Measurements from ENCODE around the gene ELOB.

GRCh38 chr16:2757344-2757743 is 19.7 kb downstream of the ELOB start:
- TF ChIP-seq CTCF (IDR thresholded peaks at IDR 0.05; ENCODE audit: borderline replicate concordance, extremely low read depth, low read length, poor library complexity, severe bottlenecking): no peak
- TF ChIP-seq EZH2 (IDR thresholded peaks at IDR 0.05; ENCODE audit: borderline replicate concordance, low read depth, low read length, severe bottlenecking): no peak

Measured in DND-41 (cell line).